GM19240 (cell line): ENCODE results near the gene PTAR1.

ENCODE experiments used
- DNase-seq: peaks from one replicate; pipeline ENCODE4 v3.0.0; 2011; ENCODE audit warnings: low spot score; ENCODE audit not compliant: insufficient read length

The PTAR1 gene

GRCh38 chr9:69750085-69750484, 9.7 kb downstream of the PTAR1 start:
- no peak for DNase-seq

GRCh38 chr9:69748304-69748703, 11.5 kb downstream of the PTAR1 start:
- DNase-seq: no peak

GRCh38 chr9:69746859-69747560, 12.8 kb downstream of the PTAR1 start:
- DNase-seq: no peak

GRCh38 chr9:69745716-69746437, 13.9 kb downstream of the PTAR1 start:
- no peak for DNase-seq

GRCh38 chr9:69744688-69745380, 15.0 kb downstream of the PTAR1 start:
- no peak for DNase-seq

- DNase-seq: no peak
Measured at GRCh38 chr9:69743930-69744329, 15.9 kb downstream of the PTAR1 start.

GRCh38 chr9:69740872-69741505, 18.8 kb downstream of the PTAR1 start:
- DNase-seq: no peak

- no peak for DNase-seq
Measured at GRCh38 chr9:69731348-69731747, 28.5 kb downstream of the PTAR1 start.

- no peak for DNase-seq
Measured at GRCh38 chr9:69719983-69720382, 39.8 kb downstream of the PTAR1 start.

- DNase-seq: no peak
Measured at GRCh38 chr9:69719367-69719766, 40.4 kb downstream of the PTAR1 start.

GRCh38 chr9:69718218-69718617, 41.6 kb downstream of the PTAR1 start:
- DNase-seq: no peak

GRCh38 chr9:69715825-69716224, 44.0 kb downstream of the PTAR1 start:
- no peak for DNase-seq

GRCh38 chr9:69715096-69715495, 44.7 kb downstream of the PTAR1 start:
- no peak for DNase-seq

- DNase-seq: no peak
Measured at GRCh38 chr9:69697475-69697874, 62.3 kb downstream of the PTAR1 start.

GRCh38 chr9:69696802-69697201, 63.0 kb downstream of the PTAR1 start:
- no peak for DNase-seq

GRCh38 chr9:69689991-69690538, 69.7 kb downstream of the PTAR1 start:
- no peak for DNase-seq

GRCh38 chr9:69683927-69684326, 75.9 kb downstream of the PTAR1 start:
- DNase-seq: no peak

GRCh38 chr9:69678843-69679538, 80.8 kb downstream of the PTAR1 start:
- DNase-seq: no peak

GRCh38 chr9:69677931-69678330, 81.9 kb downstream of the PTAR1 start:
- no peak for DNase-seq

- DNase-seq: no peak
Measured at GRCh38 chr9:69675563-69675962, 84.2 kb downstream of the PTAR1 start.
